Vagina (tissue), 2 donors: ENCODE data around the gene ARL5C. TPM values are rescaled to one million over a fixed set of nuclear protein-coding genes. Genes with fewer than 3 reads are reported as not detected.
A peak's percentile ranks its signal among the peaks of the same experiment; 100 is the strongest.

ENCODE experiments used
- DNase-seq, 2 donors: peaks; one replicate each; pipeline ENCODE4 v3.0.0-alpha.2; 2017; ENCODE audit errors: extremely low spot score in 2 of 2
- H3K27ac ChIP-seq: fragments of 200-600 bp; sonication (generic); one replicate; pipeline ENCODE4 v1.5.1; 2019
- H3K27me3 ChIP-seq: fragments of 200-600 bp; sonication (generic); one replicate; pipeline ENCODE4 v1.5.1; 2019
- H3K36me3 ChIP-seq, 2 donors: fragments of 200-600 bp; sonication (generic); one replicate each; pipeline ENCODE4 v1.5.1; 2017 to 2019
- H3K4me1 ChIP-seq: fragments of 200-600 bp; sonication (generic); one replicate; pipeline ENCODE4 v1.5.1; 2019
- H3K4me3 ChIP-seq, 2 donors: fragments of 200-600 bp; sonication (generic); 1 replicate in 1 of 2; 2 replicates in 1 of 2; pipeline ENCODE4 v1.5.1; 2016 to 2019
- H3K9me3 ChIP-seq: fragments of 200-600 bp; sonication (generic); one replicate; pipeline ENCODE4 v1.5.1; 2019
- POLR2A ChIP-seq, 2 donors: fragments of 450-650 bp; IDR thresholded peaks; one replicate each; pipeline ENCODE4 v1.6.1; 2017; ENCODE audit warnings: antibody characterized with exemption in 2 of 2, mild to moderate bottlenecking in 2 of 2, moderate library complexity in 2 of 2
- POLR2AphosphoS5 ChIP-seq, 2 donors: sonication (generic); formaldehyde crosslinking; IDR thresholded peaks; one replicate each; pipeline ENCODE4 v1.9.0; 2017; ENCODE audit warnings: antibody characterized with exemption in 2 of 2, mild to moderate bottlenecking in 2 of 2, low read depth in 1 of 2; ENCODE audit not compliant: insufficient read depth in 1 of 2
- intact Hi-C: fragments of 100-400 bp; cut with DNase I; formaldehyde crosslinking; loops from one replicate; pipeline ENCODE4 v1.15.1; 2023
- total RNA-seq: library from RNA; depleted of rRNA; stranded (reverse); fragments of >200 nt; gene quantifications from one replicate; pipeline ENCODE4 v1.2.3, GENCODE V29; 2016
- TF ChIP-seq, protein P1 (sequence below), 3 experiments: fragments of 450-650 bp in 2 of 3; fragments of 200-600 bp in 1 of 3; sonication (generic) in 1 of 3; IDR thresholded peaks; one replicate each; pipeline ENCODE4 v1.5.1; 2017 to 2019; ENCODE audit warnings: antibody characterized with exemption in 3 of 3, mild to moderate bottlenecking in 2 of 3, moderate library complexity in 2 of 3

The ARL5C gene
- total RNA-seq, 1 donor from 2014 or later, result not detected

GRCh38 chr17:39145143-39145542 lies 20.8 kb downstream of the ARL5C start:
- Histone ChIP-seq H3K36me3 (no peaks in the 10 kb centered on the region), H3K4me3 (no peak overlapping the region), H3K27me3 (no peaks in the 10 kb centered on the region), H3K4me1 (peaks cover 26% of the 10 kb centered on the region), H3K27ac (peak overlapping the region; percentile 1), H3K9me3 (no peaks in the 10 kb centered on the region)
- TF ChIP-seq, protein P1, sequence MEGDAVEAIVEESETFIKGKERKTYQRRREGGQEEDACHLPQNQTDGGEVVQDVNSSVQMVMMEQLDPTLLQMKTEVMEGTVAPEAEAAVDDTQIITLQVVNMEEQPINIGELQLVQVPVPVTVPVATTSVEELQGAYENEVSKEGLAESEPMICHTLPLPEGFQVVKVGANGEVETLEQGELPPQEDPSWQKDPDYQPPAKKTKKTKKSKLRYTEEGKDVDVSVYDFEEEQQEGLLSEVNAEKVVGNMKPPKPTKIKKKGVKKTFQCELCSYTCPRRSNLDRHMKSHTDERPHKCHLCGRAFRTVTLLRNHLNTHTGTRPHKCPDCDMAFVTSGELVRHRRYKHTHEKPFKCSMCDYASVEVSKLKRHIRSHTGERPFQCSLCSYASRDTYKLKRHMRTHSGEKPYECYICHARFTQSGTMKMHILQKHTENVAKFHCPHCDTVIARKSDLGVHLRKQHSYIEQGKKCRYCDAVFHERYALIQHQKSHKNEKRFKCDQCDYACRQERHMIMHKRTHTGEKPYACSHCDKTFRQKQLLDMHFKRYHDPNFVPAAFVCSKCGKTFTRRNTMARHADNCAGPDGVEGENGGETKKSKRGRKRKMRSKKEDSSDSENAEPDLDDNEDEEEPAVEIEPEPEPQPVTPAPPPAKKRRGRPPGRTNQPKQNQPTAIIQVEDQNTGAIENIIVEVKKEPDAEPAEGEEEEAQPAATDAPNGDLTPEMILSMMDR (IDR thresholded peaks at IDR 0.05), result no peak
- TF ChIP-seq POLR2AphosphoS5 (IDR thresholded peaks at IDR 0.05; ENCODE audit: insufficient read depth in 1 of 2, low read depth in 1 of 2) (no peak), POLR2A (IDR thresholded peaks at IDR 0.05) (no peak)
- DNase-seq, result no peak
- intact Hi-C loops, result no loop called here

DNA sequence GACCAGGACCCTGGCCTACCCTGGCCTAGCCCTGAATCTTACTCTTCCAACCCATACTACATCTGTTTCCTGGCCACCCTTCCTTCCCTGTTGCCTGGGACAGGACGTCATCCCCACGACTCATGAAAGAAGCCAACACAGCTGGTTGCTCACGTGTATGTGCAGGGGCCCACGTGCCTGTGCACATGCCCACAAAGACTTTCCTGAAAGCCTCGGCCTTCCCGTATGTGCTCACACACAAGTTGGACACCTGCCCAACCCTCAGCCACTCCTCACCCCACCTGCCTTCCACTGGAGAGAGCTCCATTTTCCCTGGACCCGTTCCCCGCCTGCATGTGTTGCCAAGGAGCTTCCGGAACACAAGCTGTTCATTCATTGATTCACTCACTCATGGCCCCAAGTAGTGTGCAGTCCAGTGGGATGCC lies 21.5 kb downstream of the ARL5C start:
- Histone ChIP-seq H3K36me3 (no peaks in the 10 kb centered on the region), H3K9me3 (no peaks in the 10 kb centered on the region), H3K4me1 (peaks cover 29% of the 10 kb centered on the region), H3K27ac (peak overlapping the region; percentile 22), H3K4me3 (no peak overlapping the region), H3K27me3 (no peaks in the 10 kb centered on the region)
- DNase-seq, result peak in 1 of 2 donors; percentile 95
- intact Hi-C loops, result no loop called here
- TF ChIP-seq POLR2AphosphoS5 (IDR thresholded peaks at IDR 0.05; ENCODE audit: insufficient read depth in 1 of 2, low read depth in 1 of 2) (peak; percentile 29 to 56), POLR2A (IDR thresholded peaks at IDR 0.05) (no peak)

DNA sequence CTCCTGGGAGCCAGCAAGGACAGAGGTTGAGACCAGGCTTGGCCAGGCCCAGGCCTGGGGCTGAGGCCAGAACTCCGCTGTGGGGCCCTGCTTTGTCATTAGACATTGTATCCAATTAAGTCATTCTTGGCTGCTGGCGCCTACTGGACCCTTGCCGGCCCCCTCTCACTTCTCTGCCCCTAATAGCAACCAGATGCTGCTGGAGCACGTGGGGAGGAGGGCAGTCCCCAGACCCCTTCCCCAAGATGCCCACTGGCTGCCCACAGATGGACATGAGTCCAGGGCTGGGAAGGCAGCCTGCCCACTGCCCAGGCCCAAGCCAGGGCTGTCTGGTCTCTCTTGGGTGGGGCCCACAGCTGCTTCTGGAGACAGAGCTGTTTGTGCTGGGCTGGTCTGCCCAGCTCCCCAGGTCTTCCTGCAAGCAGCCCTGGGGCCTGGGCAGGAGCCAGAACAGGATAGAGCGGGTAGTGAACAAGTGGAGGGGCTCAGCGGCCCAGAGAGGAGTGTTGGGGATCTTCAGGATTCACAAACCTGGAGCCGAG lies 22.3 kb downstream of the ARL5C start:
- Histone ChIP-seq H3K9me3 (no peaks in the 10 kb centered on the region), H3K27ac (peak overlapping the region; percentile 22), H3K4me1 (peaks cover 35% of the 10 kb centered on the region), H3K4me3 (no peak overlapping the region), H3K27me3 (no peaks in the 10 kb centered on the region), H3K36me3 (no peaks in the 10 kb centered on the region)
- intact Hi-C loops, result no loop called here
- TF ChIP-seq POLR2A (IDR thresholded peaks at IDR 0.05), result no peak
- no peak for DNase-seq

GRCh38 chr17:39141915-39142664 lies 23.9 kb downstream of the ARL5C start:
- TF ChIP-seq POLR2A (IDR thresholded peaks at IDR 0.05) (no peak), POLR2AphosphoS5 (IDR thresholded peaks at IDR 0.05; ENCODE audit: insufficient read depth in 1 of 2, low read depth in 1 of 2) (no peak)
- DNase-seq, result no peak
- peaks cover 35% of the 10 kb centered on the region for H3K4me1 ChIP-seq
- H3K36me3 ChIP-seq, result no peaks in the 10 kb centered on the region
- H3K4me3 ChIP-seq, result no peak overlapping the region
- no peak overlapping the region for H3K27ac ChIP-seq
- no peaks in the 10 kb centered on the region for H3K27me3 ChIP-seq
- intact Hi-C loops, result no loop called here
- H3K9me3 ChIP-seq, result no peaks in the 10 kb centered on the region

DNA sequence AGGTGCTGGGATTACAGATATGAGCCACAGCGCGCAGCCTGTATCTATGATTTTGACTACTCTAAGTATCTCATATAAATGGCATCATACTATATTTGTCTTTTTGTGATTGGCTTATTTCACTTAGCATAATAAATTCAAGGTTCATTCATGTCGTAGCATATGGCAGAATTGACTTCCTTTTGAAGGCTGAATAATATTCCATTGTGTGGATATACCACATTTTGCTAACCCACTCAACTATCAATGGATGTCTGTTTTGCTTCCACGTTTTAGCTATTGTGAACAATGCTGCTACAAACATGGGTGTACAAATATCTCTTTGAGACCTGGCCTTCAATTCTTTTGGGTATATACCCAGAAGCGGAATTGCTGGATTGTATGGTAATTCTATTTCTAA lies 24.7 kb downstream of the ARL5C start:
- H3K27me3 ChIP-seq, result no peaks in the 10 kb centered on the region
- H3K9me3 ChIP-seq, result no peaks in the 10 kb centered on the region
- TF ChIP-seq, protein P1 (IDR thresholded peaks at IDR 0.05), result no peak
- TF ChIP-seq POLR2A (IDR thresholded peaks at IDR 0.05), result no peak
- no peak for TF ChIP-seq POLR2AphosphoS5 (IDR thresholded peaks at IDR 0.05; ENCODE audit: insufficient read depth in 1 of 2, low read depth in 1 of 2)
- intact Hi-C loops, result no loop called here
- no peaks in the 10 kb centered on the region for H3K36me3 ChIP-seq
- no peak overlapping the region for H3K27ac ChIP-seq
- H3K4me1 ChIP-seq, result peaks cover 35% of the 10 kb centered on the region
- DNase-seq, result no peak
- no peak overlapping the region for H3K4me3 ChIP-seq

DNA sequence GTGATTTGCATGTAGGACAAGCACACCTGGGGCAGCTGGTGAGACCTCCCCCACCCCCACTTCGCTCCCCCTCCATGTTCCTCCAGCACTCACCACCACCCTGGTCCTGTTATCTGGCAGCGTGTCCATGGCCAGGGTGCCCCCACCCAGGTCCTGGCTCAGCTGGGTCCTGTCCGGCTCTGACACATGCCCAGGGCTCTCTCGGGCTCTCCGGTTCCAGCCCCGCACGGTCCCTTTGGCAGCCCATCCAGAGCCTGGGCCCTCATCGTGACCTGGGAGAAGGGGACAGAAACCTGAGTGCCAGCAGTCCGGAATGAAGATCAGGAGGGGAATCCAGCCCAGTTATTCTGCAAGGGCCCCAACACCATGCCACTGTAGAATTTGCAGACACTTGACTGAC lies 26.4 kb downstream of the ARL5C start:
- H3K27ac ChIP-seq, result no peak overlapping the region
- peaks cover 26% of the 10 kb centered on the region for H3K4me1 ChIP-seq
- intact Hi-C loops, result no loop called here
- TF ChIP-seq POLR2AphosphoS5 (IDR thresholded peaks at IDR 0.05; ENCODE audit: insufficient read depth in 1 of 2, low read depth in 1 of 2) (no peak), POLR2A (IDR thresholded peaks at IDR 0.05) (no peak)
- TF ChIP-seq, protein P1 (IDR thresholded peaks at IDR 0.05), result no peak
- H3K36me3 ChIP-seq, result no peaks in the 10 kb centered on the region
- H3K27me3 ChIP-seq, result no peaks in the 10 kb centered on the region
- DNase-seq, result no peak
- no peaks in the 10 kb centered on the region for H3K9me3 ChIP-seq
- no peak overlapping the region for H3K4me3 ChIP-seq
